GM18499 (cell line): ENCODE data around the gene DCLK1.

Experiments
- ATAC-seq: cut with Tn5 transposase; IDR thresholded peaks from one replicate; pipeline ENCODE4 v1.9.1; 2021; ENCODE audit warnings: moderate number of reproducible peaks; ENCODE audit not compliant: insufficient read depth, unreplicated experiment

DCLK1 gene

DNA sequence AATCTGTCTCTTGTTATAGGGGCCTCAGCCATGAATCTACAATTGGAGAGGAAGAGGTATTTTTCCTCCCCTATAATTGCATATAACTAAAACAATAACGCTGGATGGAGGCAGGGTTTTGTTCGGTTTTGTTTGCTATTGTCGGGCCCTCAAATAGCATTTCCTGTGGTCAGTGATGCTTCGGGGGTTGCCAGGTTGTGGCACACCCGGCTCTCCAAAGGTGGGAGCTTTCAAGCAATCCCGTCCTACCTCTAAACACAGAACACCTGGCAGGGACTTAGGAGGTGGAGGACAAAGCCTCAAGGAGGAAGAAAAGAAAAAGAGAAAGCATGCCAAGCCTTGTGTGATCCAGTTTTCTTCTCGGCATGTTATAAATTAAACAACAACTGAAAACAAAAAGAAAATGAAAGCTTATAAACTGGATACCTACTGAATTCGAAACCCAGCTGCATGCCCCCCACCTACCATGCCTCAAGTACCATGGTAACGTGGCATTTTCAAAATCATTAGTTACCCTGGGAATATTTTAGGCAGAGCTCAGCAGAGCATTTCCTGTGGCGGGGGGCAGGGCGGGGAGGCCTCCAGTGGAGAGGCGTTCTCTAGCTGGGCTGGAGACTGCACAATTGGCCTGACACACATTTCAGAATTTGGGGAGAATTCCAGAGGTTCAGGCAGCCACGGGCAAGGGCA is 213.8 kb downstream of the DCLK1 start:
- ATAC-seq: no peak

DNA sequence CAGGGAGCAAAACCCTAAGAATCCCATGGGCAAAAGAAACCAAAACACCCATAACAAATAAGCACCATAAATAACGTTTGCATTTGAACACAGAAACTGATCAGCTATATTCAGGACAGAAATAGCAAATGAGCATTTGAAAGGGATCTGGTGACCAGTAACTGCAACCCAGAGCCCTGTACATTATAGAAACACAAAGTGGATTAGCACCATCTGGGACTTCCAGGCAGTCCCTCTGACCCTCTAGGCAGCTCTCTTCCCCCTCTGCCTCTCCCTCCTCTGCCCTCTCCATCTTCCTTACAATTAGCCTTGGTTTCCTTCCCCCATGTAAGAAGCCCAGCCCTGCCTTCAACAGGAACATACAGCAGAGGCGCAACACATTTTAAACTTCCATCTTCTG is 215.0 kb downstream of the DCLK1 start:
- no peak for ATAC-seq

DNA sequence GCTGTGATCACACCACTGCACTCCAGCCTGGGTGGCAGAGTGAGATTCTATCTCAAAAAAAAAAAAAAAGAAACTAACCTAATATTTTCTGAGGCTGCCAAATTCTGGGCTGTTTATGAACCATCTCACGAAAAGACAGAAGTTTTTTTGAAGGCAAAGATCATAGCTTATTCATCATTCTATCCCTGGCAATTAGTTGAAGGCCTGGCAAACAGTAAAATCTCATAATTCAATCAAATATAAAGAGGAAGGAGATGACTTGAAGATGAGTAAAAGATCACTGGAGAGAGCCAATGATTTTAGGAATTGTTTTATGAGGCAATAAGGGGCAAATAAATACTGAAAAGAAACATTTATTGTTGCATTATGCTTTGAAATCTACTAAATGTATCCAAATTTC is 216.5 kb downstream of the DCLK1 start:
- no peak for ATAC-seq

DNA sequence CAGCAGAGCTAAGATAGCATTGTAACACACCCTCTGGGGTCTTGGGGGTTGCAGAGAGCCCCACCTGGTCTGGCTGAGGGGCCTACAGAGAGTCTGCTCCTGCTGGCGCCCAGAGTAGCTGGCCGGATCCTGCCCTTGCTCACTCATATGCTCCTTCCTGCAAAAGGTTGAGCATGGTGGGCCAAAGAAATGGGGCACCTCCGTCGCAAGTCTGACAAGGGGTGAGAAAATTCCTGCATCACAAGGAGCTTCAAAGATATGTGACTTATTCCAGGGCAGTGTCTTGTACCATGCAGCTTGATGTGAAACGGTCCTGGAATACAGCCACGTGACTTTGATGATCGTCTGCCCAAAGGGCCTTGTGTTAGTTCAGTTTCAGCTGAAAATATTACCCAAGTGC is 218.3 kb downstream of the DCLK1 start:
- ATAC-seq: no peak

GRCh38 chr13:35909837-35910540 is 221.2 kb downstream of the DCLK1 start:
- no peak for ATAC-seq

- no peak for ATAC-seq
Observed at GRCh38 chr13:35909091-35909490, 222.1 kb downstream of the DCLK1 start.

- no peak for ATAC-seq
Observed at GRCh38 chr13:35908226-35908625, 223.0 kb downstream of the DCLK1 start.

GRCh38 chr13:35906636-35907035 is 224.5 kb downstream of the DCLK1 start:
- ATAC-seq: no peak

DNA sequence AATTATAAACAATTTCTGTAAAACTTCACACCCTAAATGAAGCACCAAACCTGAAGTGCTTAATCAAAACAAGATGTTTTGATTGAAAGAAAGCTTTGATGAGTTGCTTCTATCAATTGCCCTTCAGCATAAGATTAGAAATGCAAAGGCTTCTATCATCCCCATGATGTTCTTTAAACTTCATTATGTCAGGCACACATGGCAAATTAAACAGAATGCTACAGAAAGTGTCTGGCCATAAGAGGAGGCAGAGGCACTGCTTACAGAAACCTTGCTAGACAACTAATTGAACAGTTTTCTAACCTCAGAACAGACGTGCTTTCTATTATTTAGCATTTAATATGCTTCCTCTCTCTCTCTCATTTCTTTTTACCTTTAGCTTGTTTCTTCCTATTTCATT is 228.1 kb downstream of the DCLK1 start:
- ATAC-seq: no peak

GRCh38 chr13:35898041-35898440 is 233.1 kb downstream of the DCLK1 start:
- no peak for ATAC-seq

GRCh38 chr13:35894636-35895035 is 236.5 kb downstream of the DCLK1 start:
- ATAC-seq: no peak

DNA sequence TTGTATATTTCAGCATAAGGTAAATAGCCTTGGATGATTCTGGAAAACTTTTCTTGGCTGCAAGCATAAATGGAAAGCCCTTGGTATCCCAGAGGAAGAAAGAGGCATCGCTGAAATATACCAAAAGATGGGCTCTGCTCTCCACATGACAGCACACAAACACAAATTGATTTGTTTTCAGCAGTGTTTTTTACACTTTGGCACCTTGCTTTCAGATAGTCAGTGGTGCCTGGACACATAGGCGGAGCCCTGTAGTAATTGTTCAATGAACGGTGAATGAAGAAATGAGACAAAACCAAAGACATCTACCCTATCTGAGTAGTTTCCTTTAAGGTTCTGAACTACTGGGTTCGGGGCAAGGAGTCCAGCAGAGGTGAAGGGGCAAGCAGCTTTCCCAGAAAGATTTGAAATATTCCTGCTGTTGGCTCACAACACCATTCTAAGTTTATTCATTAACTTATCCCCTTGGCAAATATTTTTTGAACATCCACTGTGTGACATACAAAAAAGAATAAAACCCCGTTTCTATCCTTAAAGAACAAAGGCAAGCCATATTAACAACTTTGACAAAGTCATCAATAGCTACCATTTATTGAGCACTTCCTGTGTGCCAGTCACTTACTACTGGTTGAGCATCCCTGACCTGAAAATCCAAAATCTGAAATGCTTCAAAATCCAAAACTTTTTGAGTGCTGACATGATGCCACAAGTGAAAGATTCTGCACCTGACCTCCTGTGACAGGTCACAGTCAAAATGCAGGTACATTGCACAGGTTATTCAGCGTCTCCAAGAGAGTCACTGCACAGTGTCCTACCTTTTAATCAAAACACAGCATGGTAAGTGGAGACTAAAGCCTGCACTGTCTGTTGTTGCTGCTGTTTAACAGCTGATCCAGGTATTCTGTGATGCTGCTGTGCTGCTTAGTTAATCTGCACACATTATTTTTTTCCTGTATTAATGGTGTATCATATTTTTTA is 238.1 kb downstream of the DCLK1 start:
- ATAC-seq: no peak

GRCh38 chr13:35891507-35892441 is 239.4 kb downstream of the DCLK1 start:
- ATAC-seq: no peak

DNA sequence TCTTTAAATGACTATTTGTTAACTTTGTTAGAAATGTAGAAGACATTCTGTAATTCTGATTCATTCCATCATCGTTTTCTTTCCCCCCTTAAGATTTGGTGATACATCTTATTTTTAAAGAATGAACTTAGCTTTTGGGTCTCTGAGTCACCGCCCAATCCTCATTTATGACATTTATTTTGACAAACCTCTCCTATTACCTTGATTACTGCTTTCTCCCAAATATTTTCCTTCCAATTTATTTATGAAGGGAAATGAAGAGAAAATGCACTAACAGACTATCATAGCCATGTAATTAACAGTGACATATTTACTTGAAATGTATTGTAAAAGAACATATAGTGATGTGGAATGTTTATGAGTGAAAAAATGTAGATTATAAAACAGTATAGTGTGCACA is 241.6 kb downstream of the DCLK1 start:
- ATAC-seq: no peak

DNA sequence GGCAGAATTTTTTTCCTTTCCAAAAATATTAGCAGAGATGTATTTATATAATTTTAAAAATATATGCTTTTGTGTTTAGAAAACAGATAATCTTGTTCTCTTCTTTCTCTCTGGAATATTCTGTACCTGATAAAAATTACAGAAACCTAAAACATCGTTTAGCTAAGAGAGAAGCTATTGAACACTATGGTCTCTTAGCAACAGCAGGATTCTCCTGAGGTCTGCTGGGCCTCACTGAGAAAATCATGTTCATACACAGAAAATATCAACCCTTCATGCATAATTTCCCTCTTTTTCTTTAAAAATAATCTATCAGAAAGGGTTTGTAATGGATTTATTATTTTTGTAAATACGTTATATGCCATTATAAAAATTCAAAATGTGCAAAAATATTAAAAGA is 242.2 kb downstream of the DCLK1 start:
- ATAC-seq: no peak

DNA sequence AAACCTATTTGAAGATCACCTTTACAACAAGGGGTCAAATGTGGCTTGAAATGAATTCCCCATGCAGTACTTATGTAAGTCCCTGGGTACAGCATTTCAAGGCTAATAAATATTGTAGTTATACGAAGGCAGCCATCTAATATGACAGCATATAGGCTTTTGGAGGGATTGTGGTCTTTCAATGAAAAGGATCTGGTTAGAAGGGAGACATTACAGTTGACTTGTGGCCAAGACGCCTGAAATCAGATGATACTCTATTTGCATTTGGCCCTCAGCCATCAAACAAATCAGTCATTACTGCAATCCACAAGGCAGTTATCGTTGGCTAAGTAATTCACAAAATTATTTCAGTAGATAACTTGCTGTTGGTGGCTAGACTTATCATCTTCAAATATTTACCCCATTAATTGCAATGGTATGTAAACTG is 242.7 kb downstream of the DCLK1 start:
- ATAC-seq: no peak

- no peak for ATAC-seq
Observed at GRCh38 chr13:35887115-35887666, 244.0 kb downstream of the DCLK1 start.

DNA sequence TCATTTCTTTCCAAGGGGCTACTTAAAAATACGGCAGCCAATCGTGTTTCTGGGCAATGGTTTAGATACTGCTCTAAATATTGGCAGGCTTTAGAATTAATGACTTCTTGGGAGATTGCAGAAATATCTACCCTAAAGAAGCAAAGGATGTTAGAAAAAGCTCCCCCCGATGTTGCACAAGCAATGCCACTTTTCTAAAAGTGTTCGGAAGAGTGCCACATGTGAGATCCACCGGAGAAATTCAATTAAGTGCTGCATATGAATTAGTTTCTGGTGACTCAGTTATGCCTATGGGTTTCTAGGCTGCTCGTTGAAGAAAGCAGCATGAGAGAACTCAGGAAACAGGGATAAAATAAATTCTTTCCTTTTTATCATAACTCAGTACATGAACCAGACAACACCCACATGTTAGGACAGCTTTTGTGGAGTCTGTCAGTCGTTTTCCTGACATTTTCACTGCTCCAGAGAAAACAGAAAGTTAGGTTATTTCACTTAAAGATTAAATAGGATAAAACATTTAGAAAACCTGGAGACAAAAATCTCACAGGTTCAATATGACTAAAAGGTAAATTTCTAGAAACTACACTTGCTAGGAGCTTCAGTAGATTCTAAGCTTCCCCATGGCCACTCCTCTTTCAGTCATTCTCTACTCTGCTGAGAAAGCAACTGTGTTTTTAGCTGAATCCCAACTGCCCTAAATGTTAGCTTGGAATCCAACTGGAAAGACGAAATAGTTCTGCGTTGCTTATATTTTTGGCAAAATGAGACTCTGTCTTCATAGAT is 244.7 kb downstream of the DCLK1 start:
- no peak for ATAC-seq
